ENCODE results near the gene FKBP5.
"Not testable (repeated sequence)": the region's sequence is repeated elsewhere in the genome, so short reads cannot be mapped to it uniquely, and the experiment has no call there.

The FKBP5 gene

GRCh38 chr6:35688605-35689322 lies at the start of gene FKBP5:
TSS of gene FKBP5 (minus strand) at chr6:35688915. CDS start at chr6:35642824, 46,091 bp downstream.
- DNase-seq, result peak; percentile 88

DNA sequence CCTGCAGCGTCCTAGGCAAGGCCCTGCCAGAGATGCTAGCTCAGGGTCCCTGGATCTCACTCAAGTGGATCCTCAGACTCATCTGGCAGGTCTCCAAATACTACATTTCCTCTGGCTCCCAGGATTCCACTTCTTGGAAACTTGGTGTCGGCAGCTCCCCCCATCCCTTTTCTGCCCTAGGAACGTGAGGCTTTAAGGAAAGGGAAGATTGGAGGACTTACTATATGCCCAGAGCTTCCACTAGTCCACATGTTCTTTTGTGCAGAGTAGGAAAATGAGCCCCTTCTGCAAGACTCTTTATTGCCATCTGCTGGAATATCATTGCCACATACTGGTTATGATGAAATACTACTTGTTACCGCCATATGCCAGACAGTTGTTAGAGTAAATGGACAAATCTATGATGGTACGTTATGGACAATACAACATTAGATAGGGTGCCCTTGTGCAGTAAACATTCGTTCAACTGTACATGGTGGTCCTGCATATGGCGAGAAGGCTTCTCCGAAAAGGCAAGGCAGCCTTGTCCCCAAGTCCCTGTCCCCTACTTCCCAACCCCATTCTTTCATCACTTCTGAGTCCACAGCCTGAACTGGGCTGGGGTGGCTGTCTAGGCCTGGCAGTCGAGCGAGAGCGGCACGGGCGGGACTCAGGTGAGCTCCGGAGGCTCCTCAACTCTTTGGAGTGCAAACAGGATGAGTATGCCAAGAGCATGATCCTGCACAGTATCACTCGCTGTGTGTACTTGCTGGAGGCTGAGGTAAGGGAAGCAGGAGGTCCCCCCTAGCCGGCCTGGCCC lies 48.9 kb upstream of the FKBP5 start:
- no peak for DNase-seq

- no peak for DNase-seq
Observed at GRCh38 chr6:35736982-35737412, 48.3 kb upstream of the FKBP5 start, which contains the start of gene ARMC12. TSS of gene ARMC12 (plus strand) at chr6:35737032. CDS start at chr6:35737109, 77 bp downstream.

GRCh38 chr6:35736253-35736894 lies 47.7 kb upstream of the FKBP5 start:
- peak; percentile 87 to 88 for DNase-seq

- no peak for DNase-seq
Observed at GRCh38 chr6:35735452-35735851, 46.7 kb upstream of the FKBP5 start.

DNA sequence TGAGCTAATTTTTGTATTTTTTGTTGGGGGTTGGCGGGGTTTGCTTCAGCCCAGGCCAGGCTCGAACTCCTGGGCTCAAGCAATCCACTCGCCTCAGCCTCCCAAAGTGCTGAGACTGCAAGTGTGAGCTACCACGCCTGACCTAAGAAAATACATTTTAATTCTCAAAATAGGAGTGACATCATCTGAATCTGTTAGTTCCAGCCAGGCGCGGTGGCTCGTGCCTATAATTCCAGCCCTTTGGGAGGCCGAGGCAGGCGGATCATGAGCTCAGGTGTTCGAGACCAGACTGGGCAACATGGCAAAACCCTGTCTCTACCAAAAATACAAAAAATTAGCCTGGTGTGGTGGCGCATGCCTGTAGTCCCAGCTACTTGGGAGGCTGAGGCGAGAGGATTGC lies 45.6 kb upstream of the FKBP5 start:
- DNase-seq, result not testable (repeated sequence)

GRCh38 chr6:35733633-35734032 lies 44.9 kb upstream of the FKBP5 start:
- DNase-seq, result no peak

GRCh38 chr6:35731736-35732532 lies 43.2 kb upstream of the FKBP5 start:
- DNase-seq, result peak; percentile 94

GRCh38 chr6:35731414-35731735 lies 42.7 kb upstream of the FKBP5 start:
- DNase-seq, result peak; percentile 88 to 91

DNA sequence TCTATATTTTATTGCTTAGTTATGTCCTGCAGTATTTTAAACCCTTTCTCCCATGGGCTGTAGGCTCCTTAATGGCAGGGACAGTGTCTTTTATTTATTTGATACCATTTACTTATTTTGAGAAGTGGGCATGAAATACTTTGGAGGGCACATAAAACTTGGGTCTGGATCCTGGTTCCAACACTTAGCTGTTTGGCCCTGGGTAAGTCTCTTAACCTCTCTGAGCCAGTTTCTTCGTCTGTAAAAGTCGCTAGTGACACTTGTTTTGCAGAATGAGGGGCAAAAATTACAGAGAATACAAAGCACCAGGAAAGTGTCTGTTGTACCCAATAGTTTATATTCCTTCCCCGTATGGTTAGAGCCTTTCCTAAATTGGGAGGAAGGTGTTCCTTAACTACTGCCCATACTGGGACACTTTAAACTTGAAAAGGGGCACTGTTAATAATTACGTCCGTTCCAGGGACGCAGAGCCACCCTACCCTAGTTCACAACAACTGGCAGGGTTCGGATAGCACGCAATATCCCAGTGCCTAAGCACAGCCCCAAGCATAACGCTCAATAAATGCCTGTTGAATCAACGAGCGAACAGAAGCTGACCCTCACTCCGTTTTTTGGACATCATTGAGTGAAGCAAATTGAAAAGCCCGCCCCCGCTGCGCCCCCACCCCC lies 42.2 kb upstream of the FKBP5 start:
- no peak for DNase-seq

- no peak for DNase-seq
Observed at GRCh38 chr6:35729722-35730121, 41.0 kb upstream of the FKBP5 start.

- DNase-seq, result no peak
Observed at GRCh38 chr6:35728683-35729678, 40.3 kb upstream of the FKBP5 start.

DNA sequence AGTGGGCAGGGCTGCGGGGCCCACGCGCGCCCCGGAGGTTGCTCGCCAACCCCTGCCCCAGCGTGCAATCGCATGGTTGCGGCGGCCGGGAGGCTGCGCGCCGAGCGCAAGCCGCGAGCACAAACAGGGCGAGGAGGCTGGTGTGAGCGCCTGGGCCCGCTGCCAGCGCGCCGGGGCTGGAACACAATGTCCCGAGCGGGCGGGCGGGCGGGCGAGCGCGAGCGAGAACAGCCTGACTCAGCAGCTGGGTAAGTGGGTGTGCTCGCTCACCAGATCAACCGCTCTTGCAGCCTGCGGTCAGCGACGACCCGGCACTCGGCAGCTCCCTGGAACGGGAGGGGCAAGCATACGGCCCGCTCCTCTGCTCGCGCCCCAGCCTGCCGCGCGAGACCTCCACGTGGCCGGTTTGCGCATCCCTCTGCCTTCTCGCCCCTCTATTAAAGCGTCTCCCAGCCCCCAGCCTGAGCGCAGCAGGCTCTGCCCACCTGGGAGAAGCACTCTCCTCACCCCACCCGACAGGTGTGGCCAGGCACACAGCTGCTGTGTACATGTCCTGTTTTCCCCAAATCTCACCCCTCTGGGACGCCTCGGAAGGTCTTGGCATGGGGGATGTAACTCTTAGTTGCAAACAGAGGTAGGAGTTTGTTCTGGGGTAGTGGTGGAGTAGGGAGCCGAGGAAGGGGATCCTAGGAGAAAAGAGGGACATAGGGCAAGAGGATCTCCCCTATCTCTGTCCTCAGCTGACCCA lies 39.4 kb upstream of the FKBP5 start:
- peak; percentile 69 to 73 for DNase-seq

DNA sequence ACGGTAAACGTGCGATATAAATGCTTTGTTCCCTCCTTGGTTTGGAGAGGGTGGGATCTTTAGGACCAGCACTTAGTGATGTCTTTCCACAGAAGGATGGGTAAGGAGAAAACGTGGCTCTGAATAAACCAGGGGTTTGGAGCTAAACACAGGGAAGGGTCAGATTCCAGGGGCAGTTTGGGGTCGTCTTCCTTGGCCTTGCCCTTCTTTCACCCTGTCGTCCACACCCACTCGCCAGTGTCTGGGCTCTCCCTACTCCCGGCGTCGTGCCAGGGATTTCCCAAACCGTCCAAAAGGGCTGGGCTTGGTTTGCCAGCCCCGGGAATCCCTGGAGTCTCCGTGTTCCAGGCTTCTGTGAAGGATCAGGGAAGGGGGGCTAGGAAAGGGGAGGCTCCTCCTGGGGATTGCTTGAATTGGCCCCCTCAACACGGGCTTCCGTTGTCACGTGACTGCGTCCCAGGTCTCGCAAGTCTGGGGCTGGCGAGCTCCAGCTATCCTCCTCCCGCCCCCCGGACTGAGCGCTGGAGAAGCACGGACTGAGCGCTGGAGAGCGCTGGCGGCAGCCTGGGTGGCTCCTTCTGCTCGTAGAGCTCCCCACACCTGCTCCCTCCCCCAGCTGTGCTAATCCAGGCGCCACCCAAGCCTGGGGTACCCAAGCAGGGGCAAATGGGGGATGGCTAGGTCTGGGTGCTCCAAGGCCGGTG lies 38.7 kb upstream of the FKBP5 start:
- no peak for DNase-seq

GRCh38 chr6:35725721-35726438 lies 37.2 kb upstream of the FKBP5 start:
- DNase-seq, result no peak

DNA sequence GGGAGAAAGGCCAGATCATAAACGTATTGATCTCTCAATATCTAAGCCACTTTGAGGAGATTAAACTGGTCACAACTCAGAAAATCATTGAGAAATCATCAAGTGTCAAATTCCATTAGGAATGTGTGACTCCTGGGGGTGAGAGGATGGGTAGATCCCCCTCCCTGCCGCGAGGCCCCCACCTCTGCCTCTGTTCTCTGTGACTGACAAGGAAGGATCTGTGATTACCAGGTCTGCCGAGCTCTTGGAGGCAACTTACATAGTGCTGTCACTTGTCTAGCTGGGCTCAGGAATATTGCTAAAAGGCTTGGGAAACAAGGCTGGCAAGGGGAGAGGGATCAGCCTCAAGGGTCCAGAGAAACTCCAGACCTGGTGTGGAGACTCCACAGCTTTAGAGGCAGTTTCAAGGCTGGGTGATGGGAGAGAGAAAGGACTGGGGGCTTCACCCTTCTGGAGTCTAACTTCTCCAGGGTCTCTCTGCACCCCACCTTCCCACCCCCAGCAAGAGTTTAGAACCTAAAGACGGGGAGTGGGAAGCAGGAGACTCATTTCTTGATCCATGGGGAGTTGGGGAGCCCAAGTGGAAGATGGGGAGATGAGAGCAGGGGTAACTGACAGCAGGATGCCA lies 36.5 kb upstream of the FKBP5 start:
- DNase-seq, result no peak

GRCh38 chr6:35724471-35724870 lies 35.8 kb upstream of the FKBP5 start:
- DNase-seq, result no peak

- no peak for DNase-seq
Observed at GRCh38 chr6:35724059-35724458, 35.3 kb upstream of the FKBP5 start.

Data from stimulated activated CD4-positive, alpha-beta T cell treated with anti-CD3 and anti-CD28 coated beads, Interleukin-2, amount 100 ng/mL, for 48 hours (primary cell).